Fibroblast of upper back skin (primary cell): ENCODE measurements around the gene NID1.

Experiments
- DNase-seq: peaks from one replicate; pipeline ENCODE4 v3.0.0-alpha.2; 2013

Gene NID1

DNA sequence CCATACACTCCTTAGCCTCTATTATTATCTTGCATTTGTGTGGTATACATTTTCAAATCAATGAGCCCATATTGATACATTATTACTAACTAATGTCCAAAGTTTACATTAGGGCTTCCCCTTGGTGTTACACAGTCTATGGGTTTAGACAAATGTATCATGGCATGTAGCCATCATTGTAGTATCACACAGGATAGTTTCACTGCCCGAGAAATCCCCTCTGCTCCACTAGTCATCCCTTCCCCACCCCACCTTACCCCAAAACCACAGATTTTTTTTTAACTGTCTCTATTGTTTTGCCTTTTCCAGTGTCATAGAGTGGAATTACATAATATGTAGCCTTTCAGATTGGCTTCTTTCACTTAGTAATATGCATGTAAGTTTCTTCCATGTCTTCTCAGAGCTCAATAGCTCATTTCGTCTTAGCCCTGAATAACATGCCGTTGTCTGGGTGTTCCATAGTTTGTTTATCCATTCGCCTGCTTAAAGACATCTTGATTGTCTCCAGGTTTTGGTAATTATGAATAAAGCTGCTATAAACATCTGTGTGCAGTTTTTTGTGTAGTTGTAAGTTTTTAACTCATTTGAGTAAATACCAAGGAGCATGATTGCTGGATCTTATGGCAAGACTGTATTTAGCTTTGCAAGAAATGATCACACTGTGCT lies 111.8 kb downstream of the NID1 start:
- DNase-seq = no peak

DNA sequence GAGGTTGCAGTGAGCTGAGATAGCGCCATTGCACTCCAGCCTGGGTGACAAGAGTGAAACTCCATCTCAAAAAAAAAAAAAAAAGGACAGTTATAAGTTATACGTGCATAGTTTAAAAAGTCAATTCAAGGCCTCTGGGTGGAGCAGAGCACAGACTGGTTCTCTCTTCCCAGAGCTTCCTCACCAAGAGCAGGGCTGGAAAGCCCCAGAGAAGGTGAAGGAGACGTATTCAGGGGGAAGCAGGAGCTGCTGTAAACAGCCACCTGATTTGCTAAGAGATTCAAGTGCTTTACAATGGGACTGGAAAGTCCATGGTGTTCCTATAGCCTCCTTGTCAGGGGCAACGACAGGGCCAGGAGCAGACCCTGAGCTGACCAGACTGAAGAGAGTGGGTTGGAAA lies 113.2 kb downstream of the NID1 start:
- no peak for DNase-seq

DNA sequence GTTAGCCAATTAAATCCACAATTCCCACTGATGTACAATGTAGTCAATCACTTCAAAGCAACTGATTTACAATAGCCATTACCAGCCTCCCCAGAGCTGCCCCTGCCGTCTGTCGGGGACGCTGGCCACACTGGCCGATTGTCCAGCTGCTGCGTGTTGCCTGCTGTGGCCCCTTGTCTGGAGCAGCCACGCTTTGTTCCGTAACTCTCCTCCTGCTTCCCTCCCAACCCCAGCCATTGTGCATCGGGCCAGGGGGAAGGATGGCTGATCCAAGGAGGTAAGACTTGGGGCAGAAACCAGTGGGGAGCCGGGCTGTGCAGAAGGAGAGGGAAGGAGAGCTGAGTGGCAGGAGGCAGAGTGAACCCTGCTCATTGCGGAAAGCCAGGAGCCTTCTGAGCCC lies 114.6 kb downstream of the NID1 start:
- DNase-seq = no peak

DNA sequence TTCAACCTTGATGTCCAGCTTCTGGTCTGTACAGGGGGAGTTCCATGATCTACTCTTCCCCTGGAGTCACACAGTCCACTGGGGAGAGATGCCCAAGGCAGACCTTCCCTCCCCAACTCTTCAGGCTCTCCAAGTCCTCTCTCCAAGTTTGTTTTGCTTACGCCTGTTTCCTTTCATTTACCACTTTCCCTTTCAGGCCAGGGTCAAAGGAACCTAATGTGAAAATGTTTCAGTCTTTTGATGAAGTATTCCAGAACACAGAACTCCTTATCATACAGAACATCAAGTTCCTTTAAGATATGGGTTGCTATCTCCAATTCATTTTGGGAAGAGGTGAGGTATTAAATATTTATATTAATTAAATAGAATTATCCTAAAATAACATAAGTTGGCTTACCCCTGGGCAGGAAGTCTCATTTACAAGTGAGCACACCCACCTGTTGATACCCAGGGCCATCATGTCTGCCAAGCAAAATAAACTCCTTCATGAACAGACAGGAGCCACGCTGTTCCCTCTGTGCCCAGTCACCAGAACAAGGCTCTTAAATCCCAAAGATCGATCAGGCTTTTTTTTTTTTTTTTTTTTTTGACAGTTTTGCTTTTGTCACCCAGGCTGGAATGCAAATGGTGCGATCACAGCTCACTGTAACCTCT lies 116.0 kb downstream of the NID1 start:
- DNase-seq = no peak

DNA sequence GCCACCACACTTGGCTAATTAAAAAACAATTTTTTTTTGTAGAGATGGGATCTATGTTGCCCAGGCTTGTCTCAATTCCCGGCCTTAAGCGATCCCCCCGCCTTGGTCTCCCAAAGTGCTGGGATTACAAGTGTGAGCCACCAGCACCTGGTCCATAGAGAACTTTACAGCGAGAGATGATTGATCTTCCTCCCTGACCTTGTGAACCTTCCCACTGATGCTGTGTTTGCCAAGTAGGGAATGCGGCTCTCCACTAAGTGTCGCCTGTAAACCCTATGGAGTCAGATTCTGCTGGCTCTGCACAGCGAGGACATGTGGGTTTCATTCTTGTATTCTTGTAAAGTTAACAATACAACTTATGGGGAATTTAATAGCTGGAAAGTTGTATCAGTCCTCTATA lies 116.9 kb downstream of the NID1 start:
- DNase-seq = no peak

DNA sequence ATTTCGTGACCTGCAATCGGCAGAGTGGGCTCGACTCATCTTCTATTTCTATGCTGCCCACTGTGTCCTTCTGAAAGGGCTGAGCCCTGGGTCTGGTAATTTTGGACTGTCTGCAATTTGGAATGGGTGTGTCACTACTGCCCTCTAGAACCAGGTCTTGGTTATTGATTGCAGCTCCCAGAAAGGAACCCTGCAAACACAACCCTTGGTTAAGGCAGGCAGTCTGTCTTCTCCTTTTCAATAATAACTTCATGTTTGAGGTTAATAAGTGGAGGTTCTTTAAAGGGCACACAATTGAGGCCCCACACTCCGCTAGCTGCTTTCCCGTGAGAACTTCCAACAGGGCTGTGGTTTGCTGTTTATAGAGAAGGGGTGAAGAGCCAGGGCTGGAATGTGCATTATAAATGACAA lies 118.3 kb downstream of the NID1 start:
- peak; percentile 54 for DNase-seq

DNA sequence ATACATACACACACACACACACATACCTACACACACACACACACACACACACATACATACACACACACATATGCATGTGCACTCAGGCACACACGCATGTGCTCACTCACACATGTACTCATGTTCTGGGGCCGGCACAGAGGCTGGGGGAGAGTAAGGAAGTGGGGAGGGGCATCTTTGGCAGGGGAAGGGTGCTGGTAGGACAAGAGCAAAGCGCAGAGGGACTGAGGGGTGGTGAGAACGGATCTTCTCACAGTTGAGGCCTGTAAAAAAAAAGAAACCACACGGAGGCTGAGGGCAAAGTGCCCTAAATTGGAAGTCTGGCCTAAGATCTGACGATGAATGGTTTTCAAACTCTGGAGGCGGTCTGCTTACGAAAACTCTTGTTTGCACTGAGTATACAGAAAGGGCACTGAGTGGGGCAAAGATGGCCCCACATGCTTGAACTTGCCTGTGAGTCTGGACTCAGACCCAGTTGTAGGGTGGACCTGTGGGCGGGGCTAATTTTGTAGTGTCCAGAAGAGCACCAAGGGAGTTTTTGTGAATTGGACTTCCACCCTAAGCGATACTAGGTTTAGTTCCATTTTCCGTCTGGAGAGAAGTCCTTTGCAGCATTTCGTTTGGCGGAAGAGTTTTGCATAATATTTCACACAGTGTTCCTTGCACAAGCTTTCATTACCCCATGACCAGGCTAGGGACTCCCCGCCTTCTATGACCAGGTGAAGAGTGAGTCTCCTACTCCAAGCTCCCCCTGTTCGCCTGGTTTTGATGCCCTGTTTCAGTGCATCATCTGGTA lies 118.9 kb downstream of the NID1 start:
- no peak for DNase-seq

DNA sequence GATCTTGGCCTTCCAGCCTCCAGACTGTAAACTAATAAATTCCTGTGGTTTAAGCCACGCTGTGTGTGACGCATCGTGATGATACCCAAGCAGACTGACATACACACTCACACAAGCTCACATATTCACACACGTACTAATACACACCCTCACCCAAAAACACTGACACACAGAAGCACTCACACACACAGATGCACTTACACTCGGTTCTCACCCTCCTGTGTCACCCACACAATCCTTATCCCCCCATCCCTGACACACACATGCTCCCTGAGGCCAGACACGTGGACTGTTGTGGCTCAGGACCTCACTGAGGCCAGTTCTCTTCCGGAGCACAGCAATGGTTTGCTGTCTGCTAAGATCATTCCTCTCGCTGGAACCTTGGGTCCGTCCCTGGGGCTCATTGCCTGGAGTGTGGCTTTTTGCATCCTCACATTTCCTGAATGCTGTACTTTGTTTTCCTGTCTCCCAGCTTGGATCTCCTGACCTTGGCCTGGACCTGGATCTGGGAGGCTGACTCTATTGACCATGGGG lies 121.2 kb downstream of the NID1 start:
- peak; percentile 91 for DNase-seq

DNA sequence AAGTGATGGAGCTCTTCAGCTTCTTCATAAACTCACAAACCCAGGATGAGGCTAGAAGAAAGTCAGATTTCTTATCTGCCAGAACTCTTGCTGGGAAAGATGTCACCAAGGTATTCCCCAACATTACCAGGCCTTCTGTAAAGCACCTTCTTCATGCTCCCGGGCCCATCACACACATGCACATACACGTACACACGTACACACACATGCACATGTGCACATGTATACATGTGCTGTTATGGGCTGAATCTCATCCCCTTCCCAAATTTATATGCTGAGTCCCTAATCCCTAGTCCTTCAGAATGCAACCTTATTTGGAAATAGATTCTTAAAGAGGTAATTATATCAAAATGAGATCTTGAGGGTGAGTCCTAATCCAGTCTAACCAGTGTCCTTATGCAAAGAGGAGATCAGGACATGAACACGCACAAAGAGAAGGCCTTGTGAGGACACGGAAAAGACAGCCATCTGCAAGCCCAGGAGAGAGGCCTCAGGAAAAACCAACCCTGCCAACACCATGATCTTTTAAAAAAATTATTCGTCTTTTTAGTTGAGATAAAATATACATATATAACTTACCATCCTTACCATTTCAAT lies 121.8 kb downstream of the NID1 start:
- no peak for DNase-seq

DNA sequence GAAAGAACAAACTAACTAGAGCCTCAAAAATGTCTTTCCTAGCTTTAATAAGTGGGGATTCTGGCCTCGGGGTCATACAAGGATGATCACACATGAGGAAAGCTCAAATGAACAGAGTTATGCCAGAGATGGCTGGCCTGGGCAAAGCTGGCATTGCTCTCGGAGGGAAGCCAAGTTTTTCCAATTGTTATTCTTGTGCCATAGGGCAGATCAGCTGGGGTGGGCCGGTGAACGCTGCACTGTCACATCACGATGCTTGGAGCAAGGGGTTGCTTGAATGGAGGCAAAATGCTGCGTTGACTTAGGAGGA lies 122.3 kb downstream of the NID1 start:
- no peak for DNase-seq

DNA sequence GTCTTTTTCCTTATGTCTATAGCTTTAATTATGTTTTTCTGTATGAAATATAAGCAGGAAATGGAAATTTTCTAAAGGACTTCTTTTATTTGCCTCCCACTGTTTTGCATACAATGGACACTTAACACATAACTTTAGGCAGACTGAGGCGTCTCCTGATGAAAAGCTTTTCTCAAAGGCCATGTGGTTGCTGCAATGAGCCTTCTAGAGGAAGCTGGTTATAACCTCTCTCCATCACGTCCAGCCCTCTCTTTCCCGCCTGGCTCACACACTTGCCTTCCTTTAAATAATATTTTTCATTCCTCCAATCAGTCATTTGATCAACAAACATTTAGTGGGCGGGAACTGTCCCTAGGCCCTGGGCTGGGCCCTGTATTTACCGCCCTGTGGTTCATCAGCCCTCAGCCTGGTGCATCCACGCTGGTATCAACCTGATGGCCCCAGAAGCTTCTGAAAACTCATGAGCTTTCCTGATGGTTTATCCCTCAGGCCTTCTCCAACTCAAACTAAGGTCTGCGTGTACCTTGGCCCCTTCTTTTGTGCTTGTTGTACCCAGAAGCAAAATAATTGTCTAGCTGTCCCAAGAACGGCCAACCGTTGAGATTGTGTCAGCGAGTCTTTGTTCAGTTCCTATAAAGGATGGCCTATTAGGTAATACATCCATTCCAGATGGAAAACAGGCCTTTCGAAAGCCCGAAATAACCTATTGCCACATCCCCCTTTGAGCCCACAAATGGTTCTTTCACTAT lies 122.8 kb downstream of the NID1 start:
- DNase-seq = no peak

DNA sequence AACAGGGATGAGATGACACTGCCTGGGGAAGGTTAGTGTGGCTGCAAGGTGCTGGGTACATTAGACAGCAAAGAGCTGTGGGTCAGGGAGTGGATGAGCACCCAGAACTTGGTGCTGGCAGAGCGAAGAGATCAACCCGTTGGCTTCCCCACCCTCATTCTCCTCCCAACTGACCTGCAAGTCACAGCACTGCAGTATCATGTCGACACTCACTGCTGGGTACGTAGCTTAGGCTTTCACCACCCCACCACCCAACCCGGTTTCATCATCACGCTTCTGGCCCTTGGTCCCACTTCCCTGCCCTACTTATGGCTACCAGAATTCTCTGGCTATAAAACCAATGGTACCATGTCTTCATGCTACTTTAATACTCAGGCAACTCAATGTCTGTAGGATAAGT lies 124.6 kb downstream of the NID1 start:
- no peak for DNase-seq

DNA sequence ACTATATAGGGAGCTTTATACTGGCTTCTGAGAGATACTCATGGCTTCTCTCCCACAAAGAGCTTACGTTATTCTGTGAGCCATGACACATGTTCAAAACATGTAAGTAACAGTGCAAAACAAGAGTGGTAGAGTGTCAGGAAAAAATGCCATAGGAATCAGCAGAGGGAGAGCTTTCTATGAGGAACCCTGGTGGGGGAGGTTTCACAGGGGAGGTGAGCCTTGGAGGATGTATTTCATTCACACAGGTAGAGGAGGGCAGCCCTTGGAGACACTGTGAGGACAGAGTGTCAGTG lies 125.5 kb downstream of the NID1 start:
- peak; percentile 47 for DNase-seq

DNA sequence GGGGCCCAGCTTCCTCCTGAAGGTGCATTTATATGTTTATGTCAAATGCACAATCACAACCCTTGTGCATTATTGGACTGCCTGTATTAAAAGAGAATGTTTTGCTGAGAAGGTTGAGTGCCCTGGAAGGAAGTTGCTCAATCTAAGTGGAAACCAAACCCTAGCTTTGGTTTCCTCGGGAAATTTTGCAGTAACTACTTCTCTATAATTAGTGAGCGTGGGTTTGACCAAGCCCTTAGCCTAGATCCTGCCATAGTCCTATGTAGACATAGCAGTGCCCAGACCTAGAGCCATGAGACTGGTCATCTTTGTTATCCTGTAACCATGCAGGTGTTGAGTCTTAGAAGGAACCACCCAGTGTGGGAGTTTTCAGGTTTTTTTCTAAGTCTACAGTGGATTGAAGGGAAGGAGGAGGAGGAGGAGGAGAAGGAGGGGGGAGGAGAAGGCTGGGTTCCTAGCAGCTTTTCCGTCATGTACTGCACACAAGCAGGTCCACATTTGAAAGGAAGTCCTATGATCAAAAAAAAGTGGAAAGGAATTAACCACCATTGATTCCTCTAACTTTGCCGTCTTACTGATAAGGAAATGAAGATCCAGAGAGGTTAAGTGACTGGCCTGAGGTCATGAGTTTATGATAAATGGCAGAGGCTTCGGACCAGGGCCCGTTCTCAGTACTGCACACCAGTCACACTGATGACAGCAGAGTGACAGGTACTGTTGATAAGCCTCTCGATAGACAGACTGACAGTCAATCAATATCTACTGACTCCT lies 126.0 kb downstream of the NID1 start:
- DNase-seq = no peak

DNA sequence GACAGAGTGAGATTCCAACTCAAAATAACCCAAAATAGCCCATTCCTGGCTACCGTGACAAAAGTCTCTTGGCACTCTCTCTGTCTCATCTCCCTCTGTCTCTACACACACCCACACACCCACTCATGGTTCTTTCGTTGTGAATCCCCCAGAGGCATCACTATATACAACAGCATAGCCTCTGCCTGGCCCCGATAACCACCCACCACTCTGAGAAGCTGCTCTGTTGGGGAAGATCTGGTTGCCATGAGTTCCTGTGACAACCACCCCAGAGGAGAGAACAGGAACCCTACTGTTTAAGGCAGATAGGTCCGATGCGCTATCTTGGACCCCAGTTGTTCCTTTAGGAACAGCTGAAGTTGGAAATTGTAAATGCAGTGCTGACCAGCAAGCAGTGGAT lies 127.8 kb downstream of the NID1 start:
- DNase-seq = no peak

DNA sequence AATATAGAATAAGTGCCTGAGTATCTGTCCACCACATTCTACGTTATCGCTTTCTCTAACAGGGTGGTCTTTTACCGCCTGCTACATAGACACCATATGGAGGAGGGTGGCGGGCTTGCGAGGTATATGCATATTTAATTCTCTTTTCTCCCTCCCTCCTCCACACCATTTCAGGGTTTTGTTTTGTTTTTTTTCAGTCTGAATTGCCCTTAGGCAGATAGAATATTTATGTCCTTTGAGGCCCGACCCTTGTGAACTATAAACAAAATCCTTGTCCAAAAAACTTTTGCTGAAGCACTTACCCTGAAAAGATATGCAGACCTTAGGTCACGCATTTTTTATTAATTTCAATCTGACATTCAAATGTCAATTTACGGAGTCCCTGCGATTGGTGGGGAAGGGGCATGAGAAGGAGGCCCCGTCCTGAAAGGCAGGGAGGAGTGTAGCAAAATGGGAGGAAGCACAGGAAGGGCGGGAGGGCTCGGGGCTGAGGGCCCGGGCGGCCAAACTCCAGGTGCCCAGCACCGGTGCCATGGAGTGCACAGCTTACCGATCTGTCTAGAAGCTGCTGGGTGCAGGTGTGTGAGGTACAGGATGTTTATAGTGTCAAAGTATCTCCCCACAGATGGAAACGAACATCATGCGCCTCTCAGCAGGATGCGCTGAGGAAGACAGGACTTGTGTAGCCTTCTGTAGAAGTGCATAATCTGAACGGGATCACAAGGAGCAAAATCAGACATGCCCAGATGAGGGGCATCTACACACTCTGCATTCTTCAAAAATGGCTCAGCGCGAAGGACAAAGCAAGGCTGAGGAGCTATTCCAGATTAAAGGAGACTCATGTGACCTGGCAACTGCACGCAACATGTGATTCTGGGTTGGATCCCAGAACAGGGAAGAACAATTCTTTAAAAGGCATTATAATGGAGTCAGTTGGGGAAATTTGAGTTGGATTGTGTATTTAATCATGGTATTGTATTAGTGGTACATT lies 129.4 kb downstream of the NID1 start:
- DNase-seq = no peak

DNA sequence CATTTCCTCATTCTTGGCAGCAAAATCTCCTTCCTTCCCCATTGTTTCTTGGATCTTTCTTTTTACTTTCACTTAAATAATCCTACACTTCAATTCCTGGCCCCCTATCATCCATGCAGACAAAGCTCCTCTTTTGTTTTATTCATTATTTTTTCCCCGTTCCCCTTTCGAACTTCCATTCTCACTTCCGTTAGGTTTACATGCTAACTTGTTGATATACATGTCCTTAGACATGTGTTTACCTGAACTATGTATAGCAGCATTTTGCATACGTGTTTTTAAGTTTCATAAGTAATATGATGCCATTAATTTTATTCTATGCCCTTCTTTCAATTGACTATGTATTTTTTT lies 131.1 kb downstream of the NID1 start:
- no peak for DNase-seq

DNA sequence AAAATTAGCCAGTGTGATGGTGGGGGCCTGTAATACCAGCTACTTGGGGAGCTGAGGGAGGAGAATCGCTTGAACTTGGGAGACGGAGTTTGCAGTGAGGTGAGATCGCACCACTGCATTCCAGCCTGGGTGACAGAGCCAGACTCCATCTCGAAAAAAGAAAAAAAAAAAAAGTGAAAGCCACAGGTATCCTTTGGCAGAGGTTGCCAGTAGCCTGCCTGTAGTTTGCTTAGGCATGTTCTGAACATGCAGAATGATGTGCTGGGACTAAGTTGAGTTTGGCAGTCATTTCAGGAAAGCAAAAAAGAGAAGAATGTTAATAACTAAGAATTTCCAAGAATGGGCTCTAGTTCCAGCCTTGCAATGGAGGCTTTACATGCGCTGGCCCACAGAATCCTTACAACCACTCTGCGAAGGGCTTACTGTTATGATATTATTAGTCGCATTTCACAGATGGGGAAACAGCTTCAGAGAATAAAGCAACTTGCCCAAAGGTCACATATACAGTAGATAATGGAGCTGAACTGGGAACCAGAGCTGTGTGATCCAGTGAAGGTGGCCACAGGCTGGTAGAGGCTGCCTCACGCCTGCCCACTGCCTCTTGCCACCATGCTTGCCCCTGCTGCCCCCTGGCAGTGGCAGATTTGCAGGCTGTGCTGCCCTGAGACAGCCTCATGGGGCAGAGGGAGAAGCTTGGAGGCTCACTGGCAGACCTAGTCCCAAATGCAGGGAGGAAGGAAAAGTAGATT lies 131.7 kb downstream of the NID1 start:
- DNase-seq = no peak

DNA sequence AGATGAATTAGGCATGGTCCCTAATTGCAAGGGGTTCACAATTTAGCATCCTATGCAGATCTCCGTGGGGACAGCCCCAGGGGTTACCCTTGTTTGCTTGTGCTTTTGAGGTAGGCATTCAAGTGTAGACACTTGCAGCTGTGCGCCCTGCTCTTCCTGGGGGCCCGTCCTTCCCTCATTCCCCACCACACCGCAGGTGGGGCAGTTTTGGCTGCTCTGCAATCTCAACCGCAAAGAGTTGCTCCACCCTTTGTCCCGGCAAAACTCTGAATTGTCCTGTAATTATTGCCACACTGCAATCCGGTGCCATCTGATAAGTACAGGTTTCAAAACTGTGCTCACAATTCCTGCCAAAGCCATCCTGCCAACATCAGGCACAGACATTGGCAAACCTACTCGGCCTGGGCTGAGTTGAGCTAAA lies 132.8 kb downstream of the NID1 start:
- no peak for DNase-seq

DNA sequence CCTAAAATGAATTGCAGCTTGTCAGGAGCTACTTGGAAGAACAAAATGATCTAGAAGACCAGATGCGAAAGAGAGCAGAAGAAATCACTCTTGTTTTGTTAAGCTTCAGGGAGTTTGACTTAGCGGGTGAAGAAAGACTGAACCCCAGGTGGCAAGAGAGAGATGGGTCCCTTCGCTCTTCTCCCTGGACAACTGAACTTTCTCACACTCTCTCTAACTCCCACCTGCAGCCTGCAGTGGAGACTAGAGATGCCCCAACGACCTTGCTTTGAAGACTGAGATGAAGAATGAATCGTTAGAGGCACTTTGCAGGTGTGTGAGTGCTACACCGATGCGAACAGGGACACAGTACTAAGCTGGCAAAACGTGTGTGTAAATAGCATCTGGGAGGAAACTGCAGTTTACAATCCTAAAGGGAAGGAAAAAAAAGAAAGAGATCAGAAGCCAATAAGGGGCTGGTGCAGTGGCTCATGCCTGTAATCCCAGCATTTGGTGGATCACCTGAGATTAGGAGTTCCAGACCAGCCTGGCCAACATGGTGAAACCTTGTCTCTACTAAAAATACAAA lies 133.6 kb downstream of the NID1 start:
- no peak for DNase-seq
